ENCODE measurements around the gene PPP2R2D. TPM values are rescaled to one million over a fixed set of nuclear protein-coding genes. Genes with fewer than 3 reads are reported as not detected.

The PPP2R2D gene
- total RNA-seq, 2 donors from 2014 or later, result 23.5 to 23.7 TPM

DNA sequence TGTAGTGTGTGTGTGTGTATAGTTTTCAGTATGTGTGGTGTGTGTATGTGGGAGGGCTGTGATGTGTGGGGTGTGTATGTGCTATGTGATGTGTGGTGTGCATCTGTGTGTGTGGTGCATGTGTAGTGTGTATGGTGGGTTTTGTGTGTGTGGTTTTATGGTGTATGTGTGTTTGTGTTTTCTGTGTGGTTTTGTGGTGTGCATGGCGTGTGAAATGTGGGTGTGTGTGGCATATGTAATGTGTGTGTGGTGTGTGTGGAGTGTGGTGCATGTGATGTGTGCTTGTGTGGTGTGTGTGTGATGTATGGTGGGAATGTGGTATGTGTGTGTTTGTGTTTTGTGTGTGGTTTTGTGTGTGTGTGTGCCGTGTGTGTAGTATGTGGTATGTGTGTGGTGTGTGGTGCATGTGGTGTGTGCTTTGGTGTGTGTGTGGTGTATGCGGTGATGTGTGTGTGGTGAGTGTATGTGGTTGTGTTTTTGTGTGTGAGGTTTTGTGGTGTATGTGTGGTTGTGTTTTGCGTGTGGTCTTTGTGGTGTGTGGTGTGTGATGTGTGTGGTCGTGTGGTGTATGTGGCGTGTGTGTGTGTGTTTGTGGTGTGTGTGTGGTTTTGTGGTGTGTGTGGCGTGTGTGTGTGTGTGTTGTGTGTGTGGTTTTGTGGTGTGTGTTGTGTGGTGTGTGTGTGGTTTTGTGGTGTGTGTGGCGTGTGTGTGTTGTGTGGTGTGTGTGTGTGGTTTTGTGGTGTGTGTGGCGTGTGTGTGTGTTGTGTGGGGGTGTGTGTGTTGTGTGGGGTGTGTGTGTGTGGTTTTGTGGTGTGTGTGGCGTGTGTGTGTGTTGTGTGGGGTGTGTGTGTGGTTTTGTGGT is 18.0 kb upstream of the PPP2R2D start:
- intact Hi-C loops (cut with DNase I), result loop anchor here in 1 of 2 donors (10.0 kb wide), 1 partner anchor 262 kb away; no protein-coding TSS in a partner anchor
- DNase-seq (ENCODE audit: low spot score), result no peak

DNA sequence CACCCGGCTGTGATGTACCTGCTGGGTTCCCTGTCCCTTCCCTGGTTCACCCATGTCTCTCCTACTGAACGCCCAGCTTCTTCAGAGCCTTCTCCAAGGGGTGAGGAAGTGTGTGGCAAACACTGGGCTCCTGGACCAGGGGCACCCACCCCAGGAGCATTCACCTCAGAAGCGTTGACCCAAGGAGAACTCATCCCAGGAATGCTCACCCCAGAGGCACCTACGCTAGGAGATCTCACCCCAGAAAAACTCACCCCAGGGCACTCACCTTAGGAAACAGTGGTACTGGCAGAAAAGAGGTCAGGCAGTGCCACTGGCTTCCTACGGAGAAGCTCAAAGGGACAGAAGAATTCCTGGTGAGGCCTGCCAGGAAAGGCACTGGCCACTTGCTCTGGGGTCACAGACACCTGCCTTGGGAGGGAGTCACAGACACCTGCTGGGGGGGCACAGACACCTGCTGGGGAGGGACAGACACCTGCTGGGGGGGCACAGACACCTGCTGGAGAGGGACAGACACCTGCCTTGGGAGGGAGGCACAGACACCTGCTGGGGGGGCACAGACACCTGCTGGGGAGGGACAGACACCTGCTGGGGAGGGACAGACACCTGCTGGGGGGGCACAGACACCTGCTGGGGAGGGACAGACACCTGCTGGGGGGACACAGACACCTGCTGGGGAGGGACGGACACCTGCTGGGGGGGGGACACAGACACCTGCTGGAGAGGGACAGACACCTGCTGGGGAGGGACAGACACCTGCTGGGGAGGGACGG is 17.0 kb upstream of the PPP2R2D start:
- DNase-seq (ENCODE audit: low spot score), result peak; percentile 62

DNA sequence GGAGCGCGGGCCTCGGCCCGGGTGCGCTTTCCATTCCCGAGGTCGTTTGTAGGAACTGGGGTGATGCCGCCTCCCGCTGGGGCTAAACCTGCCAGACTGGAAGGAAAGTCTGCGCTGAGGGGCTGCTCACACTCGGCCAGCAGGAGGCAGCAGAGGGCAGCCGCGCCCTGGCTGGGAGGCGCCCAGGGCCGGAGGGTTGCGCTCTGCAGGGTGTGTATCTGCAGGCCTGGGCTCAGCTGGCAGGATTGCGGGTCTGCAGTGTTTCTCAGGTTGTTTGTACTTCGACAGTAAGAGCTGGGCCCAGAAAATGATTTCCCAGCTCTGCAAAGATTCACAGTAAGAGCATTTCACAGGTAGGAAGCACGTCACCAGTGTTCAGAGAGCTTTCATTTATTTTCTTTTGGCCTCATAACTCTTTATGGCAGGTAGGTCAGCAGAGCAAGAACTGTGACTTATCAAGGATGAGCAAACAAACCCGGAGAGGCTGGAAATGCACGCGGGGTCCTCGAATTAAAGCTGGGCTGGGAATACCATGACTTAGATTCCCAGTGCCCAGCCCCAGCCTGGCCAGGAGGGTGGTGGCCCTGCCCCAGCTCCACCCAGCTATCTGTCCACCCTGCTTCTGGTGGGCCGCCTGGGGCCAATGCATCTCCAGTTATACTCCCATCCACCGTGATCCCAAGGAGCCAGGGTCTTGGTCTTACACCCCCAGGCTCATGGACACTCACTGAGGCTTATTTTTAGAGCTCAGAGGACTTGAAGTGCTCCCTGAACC is 15.2 kb upstream of the PPP2R2D start:
- peak; percentile 91 for DNase-seq (ENCODE audit: low spot score)
- intact Hi-C loops (cut with DNase I), result loop anchor here in 1 of 2 donors (5.0 to 10.0 kb wide), 2 partner anchors 137 to 259 kb away; no protein-coding TSS in a partner anchor

More for the DNA sequence above, 17.0 kb upstream of the PPP2R2D start:
- intact Hi-C loops (cut with DNase I), result loop anchor here in 1 of 2 donors (10.0 kb wide), 1 partner anchor 261 kb away; no protein-coding TSS in a partner anchor

DNA sequence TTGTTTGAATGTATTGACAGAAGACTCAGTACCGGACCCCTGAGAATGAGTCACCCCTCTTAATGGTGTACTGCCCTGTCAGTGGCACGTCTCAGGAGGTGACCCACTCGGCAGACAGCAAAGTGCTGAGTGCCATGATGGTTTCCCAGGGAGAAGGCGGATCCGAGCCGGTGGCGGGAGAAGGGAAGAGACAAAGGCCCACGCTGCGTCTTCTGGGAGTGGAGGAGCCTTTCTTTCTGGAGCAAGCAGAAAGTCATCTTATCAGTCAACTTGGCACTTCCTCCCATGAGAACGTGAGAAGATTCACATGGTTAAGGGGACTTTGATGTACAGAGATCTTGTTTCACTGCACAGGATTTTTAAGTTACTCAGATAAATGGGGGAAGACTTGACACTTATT is 14.6 kb upstream of the PPP2R2D start:
- intact Hi-C loops (cut with DNase I), result loop anchor here in 1 of 2 donors (5.0 to 10.0 kb wide), 2 partner anchors 136 to 259 kb away; no protein-coding TSS in a partner anchor
- peak; percentile 28 for DNase-seq (ENCODE audit: low spot score)

DNA sequence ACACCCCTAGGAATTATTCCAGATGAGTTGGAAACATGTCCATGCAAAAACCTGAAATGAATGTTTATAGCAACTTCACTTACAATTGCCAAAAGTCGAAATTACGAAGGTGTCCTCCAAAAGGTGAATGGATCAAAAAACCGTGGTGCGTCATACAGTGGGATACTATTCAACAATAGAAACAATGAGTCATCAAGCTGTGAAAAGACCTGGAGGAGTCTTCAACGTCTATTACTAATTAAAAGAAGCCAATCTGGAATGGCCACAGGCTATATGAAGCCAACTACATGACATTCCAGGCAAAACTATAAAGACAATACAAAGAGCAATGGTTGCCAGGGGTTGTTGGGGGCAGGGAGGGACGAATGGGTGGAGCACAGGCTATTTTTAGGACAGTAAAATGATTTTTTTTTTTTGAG is 12.6 kb upstream of the PPP2R2D start:
- no peak for DNase-seq (ENCODE audit: low spot score)
- intact Hi-C loops (cut with DNase I), result loop anchor here in 1 of 2 donors (5.0 to 10.0 kb wide), 2 partner anchors 134 to 257 kb away; no protein-coding TSS in a partner anchor

DNA sequence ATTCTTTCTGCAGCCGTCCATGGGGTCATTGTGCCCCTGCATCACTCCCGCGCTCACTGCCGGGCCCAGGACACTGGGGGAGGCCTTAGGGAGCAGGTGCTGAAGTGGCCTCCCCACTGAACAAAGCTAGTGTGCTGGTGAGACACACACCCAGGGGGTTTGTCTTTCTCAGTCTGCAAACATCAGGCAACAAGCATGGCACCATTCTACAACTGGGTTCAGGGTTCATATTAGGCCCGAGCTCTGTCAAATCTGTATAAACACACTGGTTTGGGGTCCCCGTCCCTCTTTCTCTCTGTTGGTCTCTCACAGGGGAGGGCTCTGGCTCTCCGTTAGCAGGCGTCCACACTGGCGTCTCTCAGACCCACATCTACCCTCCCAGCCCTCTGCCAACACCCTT is 11.1 kb upstream of the PPP2R2D start:
- intact Hi-C loops (cut with DNase I), result loop anchor here (5.0 to 10.0 kb wide), 3 partner anchors 115 to 255 kb away; no protein-coding TSS in a partner anchor

DNA sequence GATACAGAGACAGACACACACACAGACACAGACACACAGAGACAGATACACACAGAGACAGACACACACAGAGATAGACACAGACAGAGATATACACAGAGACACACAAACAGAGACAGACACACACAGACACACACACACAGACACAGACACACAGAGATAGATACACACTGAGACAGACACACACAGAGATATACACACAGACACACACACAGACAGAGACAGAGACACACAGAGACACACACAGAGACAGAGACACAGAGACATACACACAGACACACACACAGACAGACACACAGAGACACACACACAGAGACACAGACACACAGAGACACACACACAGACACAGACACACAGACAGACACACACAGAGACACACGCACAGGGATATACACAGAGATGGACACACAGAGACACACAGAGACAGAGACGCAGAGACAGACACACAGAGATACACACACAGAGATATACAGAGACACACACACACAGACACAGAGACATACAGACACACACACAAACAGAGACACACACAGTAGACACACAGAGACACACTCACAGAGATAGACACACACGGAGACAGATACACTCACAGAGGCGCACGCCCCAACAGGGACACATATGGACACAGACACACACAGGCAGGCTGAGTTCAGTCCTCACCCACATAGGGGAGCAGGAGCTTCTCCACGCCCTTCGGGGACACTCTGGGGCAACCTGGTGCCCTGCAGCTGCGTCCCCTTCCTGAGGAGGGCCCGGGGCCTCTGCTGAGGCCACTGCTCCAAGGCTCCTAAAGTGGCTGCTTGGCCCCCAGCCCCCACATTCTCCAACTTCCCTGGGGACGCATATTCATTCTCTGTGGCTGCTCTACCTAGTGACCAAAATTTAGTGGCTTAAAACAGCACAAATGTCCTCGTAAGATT is 10.3 kb upstream of the PPP2R2D start:
- intact Hi-C loops (cut with DNase I), result loop anchor here in 1 of 2 donors (10.0 kb wide), 1 partner anchor 114 kb away; no protein-coding TSS in a partner anchor
- peak; percentile 50 for DNase-seq (ENCODE audit: low spot score)

More for the DNA sequence above, 11.1 kb upstream of the PPP2R2D start:
- peak; percentile 49 for DNase-seq (ENCODE audit: low spot score)

DNA sequence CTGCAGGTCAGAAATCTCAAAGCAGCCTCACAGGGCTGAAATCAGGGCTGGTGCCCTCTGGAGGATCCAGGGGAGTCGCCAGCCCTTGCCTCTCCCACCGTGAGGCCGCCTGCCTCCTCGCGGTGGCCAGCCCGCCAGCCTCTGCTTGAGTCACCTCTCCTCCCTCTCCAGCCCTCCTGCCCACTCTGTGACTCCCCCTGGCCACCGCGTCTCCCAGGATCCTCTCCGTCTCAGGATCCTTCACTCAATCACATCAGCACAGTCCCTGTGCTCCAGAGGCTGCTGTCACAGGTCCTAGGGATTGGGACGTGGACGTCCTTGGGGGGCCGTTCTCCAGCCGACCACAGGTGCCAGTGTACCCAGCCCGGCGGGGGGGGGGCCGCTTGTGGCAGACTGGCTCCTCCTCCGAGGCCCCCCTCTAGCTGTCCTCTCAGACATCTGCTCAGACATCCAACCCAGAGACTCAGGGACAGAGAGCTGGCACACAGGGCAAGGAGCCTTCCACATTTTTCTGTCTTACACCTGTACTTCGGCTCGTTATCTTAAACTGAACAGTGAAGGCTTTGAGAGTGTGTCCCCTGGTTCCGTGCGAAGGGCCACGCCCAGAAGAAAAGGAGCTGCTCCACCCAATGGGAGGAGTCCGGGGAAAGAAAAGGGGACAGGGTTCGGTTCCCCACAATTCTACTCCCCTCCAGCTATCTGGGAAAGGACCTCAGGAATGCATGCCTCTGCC is 9.4 kb upstream of the PPP2R2D start:
- intact Hi-C loops (cut with DNase I), result loop anchor here in 1 of 2 donors (10.0 kb wide), 1 partner anchor 113 kb away; no protein-coding TSS in a partner anchor
- peak; percentile 77 for DNase-seq (ENCODE audit: low spot score)

DNA sequence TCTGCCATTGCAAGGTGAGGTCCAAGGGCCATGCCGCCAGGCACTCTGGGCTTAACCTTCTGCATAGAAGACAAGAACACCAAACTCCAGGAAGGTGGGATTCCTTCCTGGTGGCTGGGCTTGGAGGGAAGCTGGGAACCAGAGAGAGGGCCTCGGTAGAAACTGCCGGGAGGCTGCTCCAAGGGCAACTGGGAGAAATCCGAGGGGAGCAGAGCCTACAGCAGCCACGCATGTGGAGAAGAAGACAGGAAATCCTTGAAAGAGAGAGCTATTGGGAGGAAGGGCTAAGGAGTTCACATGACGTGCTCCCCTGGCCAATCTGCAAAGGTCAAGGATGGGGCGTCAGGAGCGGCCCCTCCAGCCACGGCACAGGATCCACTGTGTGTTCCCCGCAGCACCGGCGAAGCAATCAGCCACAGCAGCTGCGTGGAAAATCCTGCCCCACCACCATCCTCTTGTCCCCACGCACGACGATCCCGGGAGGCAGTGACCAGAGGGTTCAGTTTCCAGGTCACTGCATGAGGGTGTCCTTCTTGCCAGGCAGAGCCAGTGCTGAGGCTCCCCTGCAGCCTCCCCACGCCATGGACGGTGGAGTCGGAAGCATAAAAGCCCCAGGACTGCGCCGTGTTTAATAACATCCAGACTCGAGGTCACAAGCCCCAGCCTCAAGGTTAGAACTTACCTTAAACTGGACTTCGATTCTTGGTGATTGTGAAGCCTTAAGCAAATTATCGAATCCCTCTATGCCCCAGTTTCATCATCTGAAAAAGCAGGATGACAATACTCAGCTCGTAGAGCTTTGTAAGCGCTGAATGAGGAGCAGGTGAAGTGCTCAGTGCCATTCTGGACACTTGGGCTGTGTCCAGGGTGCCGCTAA is 8.6 kb upstream of the PPP2R2D start:
- DNase-seq (ENCODE audit: low spot score), result peak; percentile 70
- intact Hi-C loops (cut with DNase I), result loop anchor here in 1 of 2 donors (10.0 kb wide), 1 partner anchor 113 kb away; no protein-coding TSS in a partner anchor

DNA sequence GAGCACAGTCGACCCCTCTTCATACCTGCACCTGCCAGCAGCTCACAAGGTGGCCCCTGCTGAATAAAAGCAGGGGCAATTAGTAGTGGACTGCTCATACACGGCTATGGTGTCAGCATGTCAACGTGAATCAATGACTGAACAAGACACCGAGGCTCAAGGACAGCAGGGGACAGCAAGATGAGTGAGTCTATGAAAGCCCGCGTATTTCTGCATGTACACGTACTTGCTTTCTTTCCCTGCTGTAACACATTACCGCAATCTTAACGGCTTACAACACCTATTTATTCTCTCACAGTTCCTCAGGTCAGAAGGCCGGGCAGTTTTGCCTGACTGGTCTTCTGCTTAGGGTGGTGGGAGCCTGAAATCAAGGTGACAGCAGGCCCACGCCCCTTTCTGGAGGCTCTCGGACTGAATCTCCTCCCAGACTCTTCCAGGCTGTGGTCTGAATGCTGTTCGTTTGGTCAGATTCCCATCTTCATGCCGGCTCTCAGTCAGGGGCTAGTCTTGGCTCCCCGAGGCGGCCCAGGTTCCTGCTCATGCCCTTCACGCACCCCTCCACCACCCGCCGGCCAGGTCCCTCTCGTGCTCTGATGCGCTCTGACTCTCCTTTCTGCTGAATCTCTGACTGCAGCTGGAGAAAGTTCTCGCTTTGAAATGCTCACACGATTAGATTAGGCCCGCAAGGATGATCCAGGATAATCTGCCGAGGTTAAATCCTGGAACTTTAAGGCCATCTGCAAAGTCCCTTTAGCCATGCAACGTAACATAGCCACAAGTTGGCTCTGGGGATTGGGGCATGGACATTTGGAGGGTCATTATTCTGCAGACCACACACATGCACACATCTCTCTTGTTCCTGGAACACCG is 7.8 kb upstream of the PPP2R2D start:
- intact Hi-C loops (cut with DNase I), result loop anchor here in 1 of 2 donors (10.0 kb wide), 1 partner anchor 112 kb away; no protein-coding TSS in a partner anchor
- peak; percentile 68 for DNase-seq (ENCODE audit: low spot score)

DNA sequence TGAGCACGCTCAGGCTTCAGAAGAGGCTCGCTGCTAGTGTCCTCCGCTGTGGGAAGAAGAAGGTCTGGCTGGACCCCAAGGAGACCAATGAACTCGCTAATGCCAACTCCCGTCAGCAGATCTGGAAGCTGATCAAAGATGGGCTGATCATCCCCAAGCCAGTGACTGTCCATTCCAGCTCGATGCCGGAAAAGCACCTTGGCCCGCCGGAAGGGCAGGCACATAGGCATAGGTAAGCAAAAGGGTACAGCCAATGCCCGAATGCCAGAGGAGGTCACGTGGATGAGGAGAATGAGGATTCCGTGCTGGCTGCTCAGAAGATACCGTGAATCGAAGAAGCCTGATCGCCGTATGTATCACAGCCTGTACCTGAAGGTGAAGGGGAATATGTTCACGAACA is 5.7 kb upstream of the PPP2R2D start:
- intact Hi-C loops (cut with DNase I), result loop anchor here in 1 of 2 donors (10.0 kb wide), 1 partner anchor 110 kb away; no protein-coding TSS in a partner anchor
- peak; percentile 56 for DNase-seq (ENCODE audit: low spot score)

DNA sequence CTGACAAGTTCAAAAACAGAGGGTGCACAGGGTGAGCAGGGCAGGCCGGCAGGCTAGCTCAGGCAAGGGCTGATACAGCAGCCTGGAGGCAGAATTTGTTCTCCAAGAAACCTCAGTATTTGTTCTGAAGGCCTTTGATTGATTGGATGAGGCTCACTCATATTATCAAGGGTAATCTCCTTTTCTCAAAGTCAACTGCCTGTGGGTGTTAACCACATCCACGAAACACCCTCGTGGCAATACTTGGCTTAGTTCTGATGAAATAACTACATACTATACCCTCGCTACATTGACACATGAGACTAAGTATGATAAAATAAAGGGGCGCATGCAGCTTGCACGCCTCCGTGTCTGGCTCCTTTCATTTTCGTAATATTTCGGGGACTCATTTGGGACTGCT is 4.4 kb upstream of the PPP2R2D start:
- intact Hi-C loops (cut with DNase I), result loop anchor here in 1 of 2 donors (10.0 kb wide), 1 partner anchor 108 kb away; no protein-coding TSS in a partner anchor
- no peak for DNase-seq (ENCODE audit: low spot score)

DNA sequence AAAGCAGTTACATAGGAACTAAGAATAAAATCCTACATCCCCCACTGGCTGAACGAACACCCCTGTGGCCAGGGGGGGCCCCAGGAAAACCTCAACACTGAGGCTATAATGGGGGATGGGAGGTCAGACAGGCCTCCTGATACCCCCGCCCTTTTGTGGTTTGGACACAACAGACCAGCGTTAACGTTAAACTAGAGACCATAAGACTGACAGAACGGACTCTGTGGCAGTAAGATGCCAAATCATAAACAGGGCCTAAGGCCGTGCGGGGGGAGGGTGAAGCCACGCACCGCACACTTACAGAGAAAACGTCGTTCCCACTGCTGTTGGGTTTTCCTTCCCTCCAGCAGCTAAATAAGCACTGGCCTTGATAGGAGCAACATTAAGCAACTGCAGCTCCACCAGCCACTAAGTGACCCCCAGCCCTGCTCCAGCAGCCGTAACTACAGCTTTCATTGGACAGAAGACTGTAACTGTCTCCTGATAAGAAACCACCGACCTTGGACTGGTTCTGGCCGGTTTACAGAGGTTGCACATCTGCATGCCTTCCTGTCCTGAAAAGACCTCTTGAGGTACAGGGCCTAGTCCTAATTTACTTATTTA is 3.4 kb upstream of the PPP2R2D start:
- DNase-seq (ENCODE audit: low spot score), result peak; percentile 59
- intact Hi-C loops (cut with DNase I), result loop anchor here in 1 of 2 donors (1.0 to 10.0 kb wide), 2 partner anchors 14 to 107 kb away; no protein-coding TSS in a partner anchor

DNA sequence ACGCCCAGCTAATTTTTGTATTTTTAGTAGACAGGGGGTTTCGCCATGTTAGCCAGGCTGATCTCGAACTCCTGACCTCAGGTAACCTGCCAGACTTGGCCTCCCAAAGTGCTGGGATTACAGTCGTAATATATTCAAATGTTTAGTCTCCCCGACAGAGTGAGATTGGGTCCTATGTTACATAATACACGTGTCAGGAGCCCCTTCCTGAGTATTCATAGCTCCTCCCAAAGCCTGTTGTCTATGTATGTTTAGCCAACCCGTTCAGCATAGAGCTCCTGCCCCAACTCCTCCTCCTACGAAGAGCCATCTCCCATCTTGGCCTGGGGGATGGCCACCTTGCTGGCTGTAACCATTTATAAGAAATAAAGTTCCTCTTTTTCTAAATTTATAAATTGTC is 2.7 kb upstream of the PPP2R2D start:
- intact Hi-C loops (cut with DNase I), result loop anchor here in 1 of 2 donors (10.0 kb wide), 1 partner anchor 107 kb away; no protein-coding TSS in a partner anchor
- DNase-seq (ENCODE audit: low spot score), result no peak

Data from posterior vena cava (tissue), 2 donors.